ENCODE results near the gene COPS7B. TPM values are rescaled to one million over a fixed set of nuclear protein-coding genes. Genes with fewer than 3 reads are reported as not detected.
A peak's percentile ranks its signal among the peaks of the same experiment; 100 is the strongest.

Gene COPS7B
- total and polyA plus RNA-seq, 9 of the 15 experiments (the other 6 are each of a cell fraction or from before 2014, with no cell fraction given), result 6.0 to 50.7 (median 21.8) TPM

GRCh38 chr2:231764124-231764523, 22.1 kb upstream of the COPS7B start:
- no peak for DNase-seq (ENCODE audit: extremely low read depth in 1 of 4, low spot score in 3 of 4)
- POLR2A ChIA-PET, result no interaction called here
- no peaks in the 10 kb centered on the region for H3K9me1 ChIP-seq (ENCODE audit: control insufficient read depth, insufficient read depth, low read length)
- no peak for ATAC-seq
- H4K20me1 ChIP-seq (replicated peaks; ENCODE audit: control insufficient read depth, insufficient read depth, low read length), result no peaks in the 10 kb centered on the region
- no TSS peak for BruUV-seq (replicated peaks)
- H3K4me1 ChIP-seq (replicated peaks in 1 of 2; ENCODE audit: control insufficient read depth in 2 of 2, insufficient read depth in 2 of 2, low read length in 2 of 2), result no peaks in the 10 kb centered on the region
- no peaks in the 10 kb centered on the region for H3K36me3 ChIP-seq (ENCODE audit: control insufficient read depth, insufficient read depth, low read length)
- no peaks in the 10 kb centered on the region for H3K27me3 ChIP-seq (ENCODE audit: control insufficient read depth in 2 of 2, insufficient read depth in 2 of 2, low read length in 2 of 2)
- no peak overlapping the region for H3K4me2 ChIP-seq (ENCODE audit: insufficient read depth, low read length)
- no peak overlapping the region for H3K27ac ChIP-seq (ENCODE audit: extremely low read depth, low read depth, low read length)
- H2AFZ ChIP-seq (ENCODE audit: low read depth, low read length), result no peak overlapping the region
- TF ChIP-seq ZNF121 (CRISPR knock-in tag; conservative IDR thresholded peaks at IDR 0.05) (peak; percentile 71; the same call in 1 of the 2 replicates), ZNF707 (CRISPR knock-in tag; conservative IDR thresholded peaks at IDR 0.05) (no peak), NR2C1 (IDR thresholded peaks at IDR 0.05) (no peak), NR2C1 (tag; IDR thresholded peaks at IDR 0.05) (no peak), PCBP1 (IDR thresholded peaks at IDR 0.05; ENCODE audit: low read depth, low read length, poor library complexity, severe bottlenecking) (no peak)
- TF ChIP-seq, protein P1, sequence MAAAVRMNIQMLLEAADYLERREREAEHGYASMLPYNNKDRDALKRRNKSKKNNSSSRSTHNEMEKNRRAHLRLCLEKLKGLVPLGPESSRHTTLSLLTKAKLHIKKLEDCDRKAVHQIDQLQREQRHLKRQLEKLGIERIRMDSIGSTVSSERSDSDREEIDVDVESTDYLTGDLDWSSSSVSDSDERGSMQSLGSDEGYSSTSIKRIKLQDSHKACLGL (CRISPR knock-in tag; IDR thresholded peaks at IDR 0.05; ENCODE audit: borderline replicate concordance, poor library complexity, severe bottlenecking), result no peak
- CTCF ChIA-PET (ENCODE audit: low intra/inter-chr PET ratio), result no interaction called here
- in situ Hi-C loops (cut with MboI) (no loop called here), intact Hi-C loops (cut with micrococcal nuclease) (no loop called here)
- H3K9me3 ChIP-seq (replicated peaks; ENCODE audit: control insufficient read depth, insufficient read depth, low read depth, low read length), result no peaks in the 10 kb centered on the region
- H3K79me2 ChIP-seq (ENCODE audit: control insufficient read depth, insufficient read depth, low read length), result no peaks in the 10 kb centered on the region
- FAIRE-seq, result no peak
- no peak overlapping the region for H3K4me3 ChIP-seq
- H3K9ac ChIP-seq (ENCODE audit: insufficient read depth in 1 of 2, low read depth in 2 of 2, low read length in 2 of 2), result no peak overlapping the region

DNA sequence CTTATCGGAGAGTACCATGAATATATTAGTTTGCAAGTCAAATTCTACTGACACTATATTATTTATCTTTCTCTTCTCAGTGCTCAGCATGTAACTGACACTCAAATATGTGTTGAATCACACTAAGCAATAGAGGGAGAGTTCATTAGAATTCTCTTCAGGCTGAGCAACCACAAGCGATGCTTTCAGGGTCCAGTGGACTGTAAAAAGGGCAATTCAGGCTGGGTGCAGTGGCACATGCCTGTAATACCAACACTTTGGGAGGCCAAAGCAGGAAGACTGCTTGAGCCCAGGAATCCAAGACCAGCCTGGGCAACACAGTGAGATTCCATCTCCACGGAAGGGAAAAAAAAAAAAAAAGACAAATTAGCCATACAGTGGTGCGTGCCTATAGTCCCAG, 21.5 kb upstream of the COPS7B start:
- Histone ChIP-seq H3K36me3 (ENCODE audit: control insufficient read depth, insufficient read depth, low read length) (no peaks in the 10 kb centered on the region), H2AFZ (ENCODE audit: low read depth, low read length) (no peak overlapping the region), H3K27ac (ENCODE audit: extremely low read depth, low read depth, low read length) (no peak overlapping the region), H3K4me3 (no peak overlapping the region), H3K9ac (ENCODE audit: insufficient read depth in 1 of 2, low read depth in 2 of 2, low read length in 2 of 2) (no peak overlapping the region), H3K27me3 (ENCODE audit: control insufficient read depth in 2 of 2, insufficient read depth in 2 of 2, low read length in 2 of 2) (no peaks in the 10 kb centered on the region), H3K4me2 (ENCODE audit: insufficient read depth, low read length) (no peak overlapping the region), H4K20me1 (replicated peaks; ENCODE audit: control insufficient read depth, insufficient read depth, low read length) (no peaks in the 10 kb centered on the region), H3K9me3 (replicated peaks; ENCODE audit: control insufficient read depth, insufficient read depth, low read depth, low read length) (no peaks in the 10 kb centered on the region), H3K79me2 (ENCODE audit: control insufficient read depth, insufficient read depth, low read length) (no peaks in the 10 kb centered on the region), H3K4me1 (replicated peaks in 1 of 2; ENCODE audit: control insufficient read depth in 2 of 2, insufficient read depth in 2 of 2, low read length in 2 of 2) (no peaks in the 10 kb centered on the region), H3K9me1 (ENCODE audit: control insufficient read depth, insufficient read depth, low read length) (no peaks in the 10 kb centered on the region)
- intact Hi-C loops (cut with micrococcal nuclease) (no loop called here), in situ Hi-C loops (cut with MboI) (no loop called here)
- BruUV-seq (replicated peaks), result no TSS peak
- no peak for FAIRE-seq
- no peak for ATAC-seq
- CTCF ChIA-PET (ENCODE audit: low intra/inter-chr PET ratio), result no interaction called here
- no peak for DNase-seq (ENCODE audit: extremely low read depth in 1 of 4, low spot score in 3 of 4)
- 36% methylated on average over 4 of the region's 4 CpGs for WGBS (ENCODE audit: insufficient coverage, low coverage, missing lambda C conversion rate)
- POLR2A ChIA-PET, result no interaction called here
- TF ChIP-seq FOXM1 (IDR thresholded peaks at IDR 0.05; ENCODE audit: low read depth) (no peak), FOXM1 (CRISPR knock-in tag; IDR thresholded peaks at IDR 0.05; ENCODE audit: low read depth) (no peak), THRA (IDR thresholded peaks at IDR 0.05) (no peak), ZNF311 (CRISPR knock-in tag; IDR thresholded peaks at IDR 0.05) (no peak), ZNF766 (CRISPR knock-in tag; conservative IDR thresholded peaks at IDR 0.05) (no peak), BHLHE40 (IDR thresholded peaks at IDR 0.05; ENCODE audit: low read length) (no peak), ZNF717 (CRISPR knock-in tag; IDR thresholded peaks at IDR 0.05) (no peak)
- TF ChIP-seq, protein P2, sequence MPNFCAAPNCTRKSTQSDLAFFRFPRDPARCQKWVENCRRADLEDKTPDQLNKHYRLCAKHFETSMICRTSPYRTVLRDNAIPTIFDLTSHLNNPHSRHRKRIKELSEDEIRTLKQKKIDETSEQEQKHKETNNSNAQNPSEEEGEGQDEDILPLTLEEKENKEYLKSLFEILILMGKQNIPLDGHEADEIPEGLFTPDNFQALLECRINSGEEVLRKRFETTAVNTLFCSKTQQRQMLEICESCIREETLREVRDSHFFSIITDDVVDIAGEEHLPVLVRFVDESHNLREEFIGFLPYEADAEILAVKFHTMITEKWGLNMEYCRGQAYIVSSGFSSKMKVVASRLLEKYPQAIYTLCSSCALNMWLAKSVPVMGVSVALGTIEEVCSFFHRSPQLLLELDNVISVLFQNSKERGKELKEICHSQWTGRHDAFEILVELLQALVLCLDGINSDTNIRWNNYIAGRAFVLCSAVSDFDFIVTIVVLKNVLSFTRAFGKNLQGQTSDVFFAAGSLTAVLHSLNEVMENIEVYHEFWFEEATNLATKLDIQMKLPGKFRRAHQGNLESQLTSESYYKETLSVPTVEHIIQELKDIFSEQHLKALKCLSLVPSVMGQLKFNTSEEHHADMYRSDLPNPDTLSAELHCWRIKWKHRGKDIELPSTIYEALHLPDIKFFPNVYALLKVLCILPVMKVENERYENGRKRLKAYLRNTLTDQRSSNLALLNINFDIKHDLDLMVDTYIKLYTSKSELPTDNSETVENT (CRISPR knock-in tag; IDR thresholded peaks at IDR 0.05), result no peak
